GM13976 (cell line): Measurements from ENCODE around the gene FBXO42.

ENCODE experiments used
- DNase-seq: peaks from one replicate; pipeline ENCODE4 v3.0.0; 2012; ENCODE audit warnings: low spot score
- in situ Hi-C: fragments of 300-500 bp; cut with MboI; formaldehyde crosslinking; loops from one replicate; pipeline ENCODE4 v1.12.0; 2022; ENCODE audit warnings: low sequenced_read_pairs, mixed read lengths, inconsistent platforms; ENCODE audit not compliant: unreplicated experiment
- TF ChIP-seq, protein P1 (sequence below): IDR thresholded peaks from 2 replicates; pipeline ENCODE4 v1.5.1; 2012; ENCODE audit warnings: borderline replicate concordance, mild to moderate bottlenecking; ENCODE audit not compliant: insufficient read depth; ENCODE audit errors: extremely low read depth, missing control alignments, control extremely low read depth

FBXO42 gene

DNA sequence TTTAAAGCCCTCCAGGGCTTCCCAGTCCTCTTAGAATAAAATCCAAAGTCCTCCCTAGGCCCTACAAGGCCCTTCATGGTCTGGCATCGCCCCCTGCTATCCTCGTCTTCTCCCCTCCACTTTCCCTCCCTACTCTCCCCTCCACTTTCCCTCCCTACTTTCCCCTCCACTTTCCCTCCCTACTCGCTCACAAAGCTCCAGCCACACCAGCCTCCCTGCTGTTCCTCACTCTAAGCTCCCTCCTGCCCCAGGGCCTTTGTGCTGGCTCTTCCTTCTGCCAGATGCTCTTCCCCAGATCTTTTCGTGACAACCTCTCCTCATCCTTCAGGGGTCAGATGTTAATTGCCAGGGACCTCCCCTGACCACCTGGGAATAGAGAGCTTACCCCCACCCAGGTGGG, 152.6 kb downstream of the FBXO42 start:
- DNase-seq: no peak
- TF ChIP-seq, protein P1, sequence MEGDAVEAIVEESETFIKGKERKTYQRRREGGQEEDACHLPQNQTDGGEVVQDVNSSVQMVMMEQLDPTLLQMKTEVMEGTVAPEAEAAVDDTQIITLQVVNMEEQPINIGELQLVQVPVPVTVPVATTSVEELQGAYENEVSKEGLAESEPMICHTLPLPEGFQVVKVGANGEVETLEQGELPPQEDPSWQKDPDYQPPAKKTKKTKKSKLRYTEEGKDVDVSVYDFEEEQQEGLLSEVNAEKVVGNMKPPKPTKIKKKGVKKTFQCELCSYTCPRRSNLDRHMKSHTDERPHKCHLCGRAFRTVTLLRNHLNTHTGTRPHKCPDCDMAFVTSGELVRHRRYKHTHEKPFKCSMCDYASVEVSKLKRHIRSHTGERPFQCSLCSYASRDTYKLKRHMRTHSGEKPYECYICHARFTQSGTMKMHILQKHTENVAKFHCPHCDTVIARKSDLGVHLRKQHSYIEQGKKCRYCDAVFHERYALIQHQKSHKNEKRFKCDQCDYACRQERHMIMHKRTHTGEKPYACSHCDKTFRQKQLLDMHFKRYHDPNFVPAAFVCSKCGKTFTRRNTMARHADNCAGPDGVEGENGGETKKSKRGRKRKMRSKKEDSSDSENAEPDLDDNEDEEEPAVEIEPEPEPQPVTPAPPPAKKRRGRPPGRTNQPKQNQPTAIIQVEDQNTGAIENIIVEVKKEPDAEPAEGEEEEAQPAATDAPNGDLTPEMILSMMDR: no peak
- in situ Hi-C loops: no loop called here

DNA sequence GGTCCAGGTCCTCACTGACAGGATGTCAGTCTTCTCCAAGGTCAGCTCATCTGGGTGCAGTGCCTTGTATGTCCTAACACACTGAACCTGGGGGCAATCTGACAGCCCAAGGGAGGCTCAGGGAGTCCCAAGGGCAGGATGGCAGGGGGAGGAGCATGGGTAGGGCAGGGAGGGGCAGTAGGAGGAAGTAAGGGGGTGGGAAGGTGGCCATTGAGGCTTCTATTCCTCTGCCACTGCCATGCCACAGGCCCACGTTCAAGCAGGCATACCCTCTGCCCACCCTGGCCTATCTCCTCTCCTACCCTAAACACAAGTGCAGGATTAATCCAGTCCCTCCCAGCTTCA, 153.2 kb downstream of the FBXO42 start:
- DNase-seq: no peak
- TF ChIP-seq, protein P1: no peak
- in situ Hi-C loops: no loop called here

DNA sequence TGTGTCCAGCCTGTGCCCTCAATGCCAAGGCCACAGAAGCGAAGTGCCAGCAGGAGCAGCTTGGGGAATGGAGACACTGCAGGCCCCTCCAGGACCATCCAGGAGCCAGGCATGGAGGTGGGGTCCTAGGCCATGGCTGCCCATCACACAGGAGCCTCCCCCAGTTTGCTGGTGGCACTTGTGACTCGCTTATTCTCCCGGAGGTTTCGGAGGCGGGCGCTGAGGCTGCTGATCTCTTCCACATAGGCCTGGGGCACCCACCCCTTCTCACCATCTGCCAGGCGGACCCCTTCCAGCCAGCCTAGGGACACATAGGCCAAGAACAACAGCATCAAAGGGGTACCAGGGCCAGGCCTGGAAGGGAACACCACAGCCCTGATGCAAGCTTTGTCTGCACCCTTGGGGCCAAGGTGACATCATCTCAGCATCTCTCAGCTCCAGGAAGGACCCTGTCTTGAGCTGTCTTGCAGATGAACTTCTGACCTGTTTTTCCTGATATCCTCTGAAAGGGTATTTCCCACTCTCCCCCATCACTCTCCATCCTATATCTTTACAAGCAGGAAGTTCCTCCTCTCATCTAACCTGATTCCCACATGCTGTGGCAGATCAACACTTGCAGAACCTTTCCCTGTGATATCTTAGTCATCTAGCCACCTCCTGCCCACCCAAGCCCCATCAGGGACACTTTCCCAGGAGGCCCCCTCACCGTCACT, 153.7 kb downstream of the FBXO42 start:
- DNase-seq: no peak
- TF ChIP-seq, protein P1: no peak
- in situ Hi-C loops: no loop called here

DNA sequence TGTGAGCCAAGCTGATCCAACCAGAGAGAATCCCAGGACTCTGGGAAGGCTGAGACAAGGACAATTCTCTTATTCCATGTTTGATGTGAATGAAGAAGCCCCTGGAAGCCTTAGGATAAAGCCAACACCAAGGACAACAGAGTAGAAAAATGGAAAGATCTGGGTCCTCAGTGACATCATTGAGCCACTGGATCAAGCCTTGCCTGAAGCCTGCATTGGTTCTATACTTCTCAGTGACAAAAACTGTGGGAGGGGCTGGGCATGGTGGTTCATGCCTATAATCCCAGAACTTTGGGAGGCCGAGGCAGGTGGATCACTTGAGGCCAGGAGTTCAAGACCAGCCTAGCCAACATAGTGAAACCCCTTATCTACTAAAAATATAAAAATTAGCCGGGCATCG, 155.4 kb downstream of the FBXO42 start:
- TF ChIP-seq, protein P1: no peak
- in situ Hi-C loops: no loop called here

More for the DNA sequence above, 155.4 kb downstream of the FBXO42 start:
- no peak for DNase-seq
